HG02571 (cell line): Measurements from ENCODE around the gene PRR5L.

Source experiments
- ATAC-seq: cut with Tn5 transposase; IDR thresholded peaks from one replicate; pipeline ENCODE4 v1.9.1; 2021; ENCODE audit warnings: mild to moderate bottlenecking, moderate library complexity; ENCODE audit not compliant: unreplicated experiment

Gene PRR5L

DNA sequence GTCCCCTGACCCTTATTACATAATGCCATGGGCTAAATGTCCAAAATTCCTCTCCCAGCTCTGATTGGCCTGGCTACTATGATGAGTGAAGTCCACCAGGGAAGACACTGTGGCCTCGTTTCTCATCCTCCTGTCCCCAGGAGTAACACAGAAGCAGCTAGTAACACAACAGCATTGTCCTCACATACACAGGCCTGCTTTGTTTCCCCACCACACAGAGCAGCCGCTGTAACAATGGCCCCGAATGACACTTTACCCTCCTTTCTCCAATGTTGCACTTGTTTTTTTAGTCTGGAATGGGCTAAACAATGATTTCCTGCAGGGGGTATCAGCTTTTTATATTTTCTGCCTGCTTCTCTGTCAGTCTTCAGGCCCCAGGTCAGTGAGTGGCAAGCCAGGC lies at the start of gene PRR5L:
Gene PRR5L, plus strand, starts transcription at position 363 of the 400 bp plus-strand sequence. CDS start 104,834 bp downstream, outside the sequence.
- no peak for ATAC-seq

GRCh38 chr11:36247493-36247892 lies 48.6 kb upstream of the PRR5L start:
- ATAC-seq, result no peak

DNA sequence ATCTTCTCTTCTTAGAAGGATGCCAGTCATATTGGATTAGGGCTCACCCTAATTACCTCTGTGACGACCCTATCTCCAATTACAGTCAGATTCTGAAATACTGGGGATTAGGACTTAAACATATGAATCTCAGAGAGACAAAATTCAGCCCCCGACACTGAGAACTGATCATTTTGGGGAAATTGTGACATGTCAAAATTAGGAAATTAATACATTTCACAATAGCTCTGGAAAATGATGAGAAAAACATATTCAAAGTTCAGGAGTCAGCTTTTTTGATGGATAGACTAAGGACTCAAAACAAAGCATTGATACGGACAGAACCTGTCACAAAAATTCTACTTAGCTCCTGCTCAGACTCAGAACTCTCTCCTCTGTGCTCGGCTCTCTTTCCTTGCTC lies 47.7 kb upstream of the PRR5L start:
- no peak for ATAC-seq

- no peak for ATAC-seq
Measured at GRCh38 chr11:36249246-36249645, 46.8 kb upstream of the PRR5L start.

DNA sequence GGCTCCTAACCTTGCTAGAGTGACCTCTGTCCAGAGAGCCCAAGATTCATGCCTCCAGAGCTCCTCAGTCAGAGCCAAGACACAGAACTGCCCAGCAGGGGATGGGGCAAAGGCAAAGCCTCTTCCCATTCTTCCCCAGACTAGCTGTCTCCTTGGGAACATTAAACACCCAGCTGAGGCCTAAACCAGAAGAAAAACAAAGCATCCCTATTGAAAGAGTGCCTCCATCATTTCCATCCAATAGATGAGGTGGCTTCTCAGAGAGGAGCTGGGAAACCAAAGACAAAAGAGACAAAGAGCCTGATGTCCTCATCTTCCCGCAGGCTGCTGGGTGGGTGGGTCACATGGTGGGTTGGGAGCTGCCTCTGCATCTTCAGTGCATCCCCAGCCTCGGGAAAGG lies 44.3 kb upstream of the PRR5L start:
- ATAC-seq, result no peak

DNA sequence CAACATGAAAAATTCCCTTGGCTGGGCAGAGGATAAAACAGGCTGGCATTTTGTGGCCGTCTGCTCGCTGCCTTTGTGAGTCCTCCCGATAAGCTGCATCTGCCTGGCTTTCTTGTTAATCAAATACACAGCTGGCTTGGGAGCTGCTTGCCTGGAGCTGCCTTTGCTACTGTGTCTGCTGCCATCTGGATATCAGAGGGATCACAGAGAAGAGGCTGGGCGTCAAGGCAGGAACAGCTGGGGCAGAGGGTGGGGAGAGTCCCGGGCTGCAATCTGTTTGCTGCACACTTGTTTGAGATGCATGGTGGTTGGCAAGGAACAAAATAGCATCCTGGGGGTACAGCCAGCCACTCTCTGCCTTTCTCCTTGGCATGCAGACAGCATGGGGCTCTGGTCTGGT lies 42.9 kb upstream of the PRR5L start:
- ATAC-seq, result no peak

GRCh38 chr11:36254713-36255112 lies 41.4 kb upstream of the PRR5L start:
- no peak for ATAC-seq

GRCh38 chr11:36257351-36257750 lies 38.7 kb upstream of the PRR5L start:
- no peak for ATAC-seq

- no peak for ATAC-seq
Measured at GRCh38 chr11:36258730-36259360, 37.2 kb upstream of the PRR5L start.

DNA sequence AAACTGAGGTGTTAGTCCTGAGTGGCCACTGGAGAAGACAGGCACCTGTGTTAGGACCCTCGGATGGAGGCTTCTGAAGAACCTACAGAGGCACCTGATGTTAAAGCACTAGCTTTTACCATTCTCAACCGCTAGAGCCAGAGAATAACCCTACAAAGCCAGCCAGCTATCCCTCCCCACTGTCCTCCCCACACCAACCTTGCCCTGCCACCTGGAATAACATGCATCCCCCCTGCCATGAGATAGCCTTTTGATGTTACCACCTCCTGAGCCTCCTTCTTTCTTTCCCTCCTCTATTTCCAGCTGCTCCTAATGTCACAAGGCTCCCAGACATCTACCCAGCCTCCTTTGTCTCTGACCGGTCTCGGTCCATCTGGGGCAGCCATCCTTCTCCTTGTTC lies 35.0 kb upstream of the PRR5L start:
- no peak for ATAC-seq

DNA sequence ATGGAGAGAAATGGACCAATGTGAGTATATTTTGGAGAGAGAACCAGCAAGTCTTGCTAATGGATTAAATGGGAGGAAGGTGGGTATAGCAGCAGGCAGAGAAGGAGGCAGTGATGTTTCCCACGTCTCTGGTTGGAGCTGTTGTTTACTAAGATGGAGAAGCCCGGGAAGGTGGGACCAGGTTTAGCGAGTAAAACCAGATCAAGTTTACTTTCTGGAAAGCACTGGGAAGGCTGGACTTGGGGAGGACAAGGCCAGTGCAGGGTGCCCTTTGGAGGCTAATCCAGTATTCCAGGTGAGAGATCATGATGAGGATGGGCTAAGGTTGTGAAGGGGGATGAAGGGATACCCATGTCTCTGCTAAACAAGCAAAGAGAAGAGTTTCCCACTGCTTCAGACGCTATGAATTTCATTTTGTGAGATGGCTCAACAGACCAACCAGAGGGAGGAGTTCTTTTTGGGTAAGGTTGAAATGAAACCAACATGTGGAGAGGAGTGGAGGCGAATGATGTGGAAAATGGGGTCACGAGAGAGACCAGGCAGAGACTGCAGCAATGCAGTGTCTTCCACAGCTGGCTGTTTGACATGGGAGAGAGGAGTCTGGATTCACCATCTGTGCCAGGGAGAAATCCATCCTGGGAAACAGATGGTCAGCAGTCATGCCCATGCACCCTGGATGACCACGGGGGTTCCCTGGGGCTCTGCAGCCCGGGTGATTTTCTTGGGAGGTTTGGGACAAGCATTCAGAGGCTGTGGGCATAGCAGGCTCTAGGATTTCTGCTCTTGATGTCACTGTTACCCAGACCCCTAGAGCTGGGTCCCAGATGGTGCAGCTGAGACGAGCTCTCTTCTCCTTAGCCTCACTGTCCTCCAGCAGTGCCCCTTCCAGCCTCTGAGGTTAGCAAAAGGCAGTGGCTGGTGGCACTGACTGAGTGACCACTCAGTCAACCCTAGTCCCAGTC lies 31.8 kb upstream of the PRR5L start:
- ATAC-seq, result no peak

DNA sequence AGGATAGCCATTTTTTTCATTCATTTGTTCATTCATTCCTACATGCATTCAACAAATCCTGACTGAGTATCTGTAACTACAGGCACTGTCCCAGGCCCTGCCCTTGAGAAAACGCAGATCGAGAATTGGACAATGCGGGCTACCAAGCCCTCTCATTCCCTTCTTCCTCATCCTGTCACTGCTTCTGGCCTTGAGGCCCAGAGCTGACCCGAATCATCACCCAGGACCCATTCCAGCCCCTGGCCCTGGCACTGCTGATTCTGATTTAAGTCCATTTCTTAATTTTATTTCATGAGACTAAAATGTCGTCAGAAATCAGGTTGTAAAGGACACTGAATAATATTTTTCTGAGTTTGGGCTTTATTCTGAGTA lies 31.1 kb upstream of the PRR5L start:
- no peak for ATAC-seq

- peak; percentile 69 for ATAC-seq
Measured at GRCh38 chr11:36265793-36266628, 30.1 kb upstream of the PRR5L start.

GRCh38 chr11:36266767-36267166 lies 29.3 kb upstream of the PRR5L start:
- ATAC-seq, result no peak

DNA sequence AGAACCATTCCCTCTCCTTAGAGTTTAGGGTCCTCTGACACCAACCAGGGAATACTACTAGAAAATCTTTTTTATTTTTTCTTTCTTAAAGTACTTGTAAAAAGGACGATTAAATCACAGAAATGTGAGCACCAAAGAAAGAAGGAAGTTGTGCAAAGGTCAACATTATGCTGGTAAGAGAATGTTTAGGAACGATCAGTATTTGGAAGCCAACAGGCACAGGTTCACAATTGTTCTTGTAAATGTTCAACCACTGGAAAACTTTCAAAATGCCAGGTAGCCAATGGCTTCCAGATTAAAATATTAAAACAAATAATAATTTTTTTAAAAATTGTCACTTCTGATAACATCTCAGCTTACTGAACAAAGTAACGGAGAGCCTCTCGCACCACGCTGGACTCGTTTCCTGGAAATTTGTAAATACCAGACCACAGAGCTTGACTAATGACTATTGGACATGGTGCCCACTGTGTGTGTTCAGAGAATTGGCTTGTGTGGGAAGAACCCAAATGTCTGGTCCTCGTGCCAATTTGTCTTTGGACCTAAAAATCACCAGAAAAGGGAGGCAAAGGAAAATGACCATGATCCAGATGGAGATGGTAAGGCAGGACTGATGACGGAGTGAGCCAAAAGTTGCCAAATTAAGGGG lies 27.6 kb upstream of the PRR5L start:
- no peak for ATAC-seq

DNA sequence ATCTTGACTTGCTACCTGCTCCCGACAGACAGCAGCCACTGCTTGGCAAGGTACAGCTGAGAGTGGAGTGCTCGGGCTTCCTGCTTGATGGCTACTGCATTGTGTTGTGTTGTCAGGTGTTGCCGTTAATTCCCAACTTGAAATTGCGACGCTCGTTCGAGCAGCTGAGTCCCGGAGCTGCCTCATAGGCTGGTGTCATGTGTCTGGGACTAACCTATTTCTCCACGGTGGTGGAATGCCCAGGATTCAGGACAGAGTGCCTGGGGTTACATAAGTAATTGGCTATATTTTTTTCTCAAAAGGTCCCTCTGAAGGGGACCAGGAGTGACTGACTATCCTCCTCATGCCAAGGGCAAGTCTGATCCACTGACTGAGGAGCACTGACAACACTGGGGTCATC lies 25.4 kb upstream of the PRR5L start:
- ATAC-seq, result no peak

- ATAC-seq, result no peak
Measured at GRCh38 chr11:36271794-36272407, 24.2 kb upstream of the PRR5L start.

GRCh38 chr11:36273110-36273509 lies 23.0 kb upstream of the PRR5L start:
- no peak for ATAC-seq

GRCh38 chr11:36274414-36274813 lies 21.7 kb upstream of the PRR5L start:
- ATAC-seq, result no peak

- no peak for ATAC-seq
Measured at GRCh38 chr11:36278531-36279282, 17.4 kb upstream of the PRR5L start.
